Stimulated activated CD4-positive, alpha-beta T cell treated with anti-CD3 and anti-CD28 coated beads, Interleukin-2, amount 100 ng/mL, for 4 hours (primary cell): ENCODE results near the gene ASPDH.

Source experiments
- DNase-seq: peaks from one replicate; pipeline ENCODE4 v3.0.0-alpha.2; 2020; ENCODE audit warnings: low read depth

Gene ASPDH

GRCh38 chr19:50513746-50514345 lies at the start of gene ASPDH:
Gene ASPDH, minus strand, starts transcription at chr19:50513913. Its CDS starts 90 bp downstream, at chr19:50513823.
- DNase-seq: no peak

- no peak for DNase-seq
Observed at GRCh38 chr19:50562996-50563395, 49.3 kb upstream of the ASPDH start.

GRCh38 chr19:50562329-50562728 lies 48.6 kb upstream of the ASPDH start:
- DNase-seq: no peak

- DNase-seq: no peak
Observed at GRCh38 chr19:50559636-50560035, 45.9 kb upstream of the ASPDH start.

- DNase-seq: no peak
Observed at GRCh38 chr19:50558449-50558848, 44.7 kb upstream of the ASPDH start.

- DNase-seq: no peak
Observed at GRCh38 chr19:50558039-50558438, 44.3 kb upstream of the ASPDH start.

GRCh38 chr19:50557009-50557613 lies 43.4 kb upstream of the ASPDH start:
- no peak for DNase-seq

GRCh38 chr19:50556282-50557008 lies 42.7 kb upstream of the ASPDH start:
- peak; percentile 61 for DNase-seq

- DNase-seq: no peak
Observed at GRCh38 chr19:50555450-50556281, 42.0 kb upstream of the ASPDH start.

GRCh38 chr19:50555033-50555432 lies 41.3 kb upstream of the ASPDH start:
- no peak for DNase-seq

GRCh38 chr19:50554212-50554611 lies 40.5 kb upstream of the ASPDH start:
- no peak for DNase-seq

GRCh38 chr19:50553134-50553703 lies 39.5 kb upstream of the ASPDH start:
- DNase-seq: no peak

GRCh38 chr19:50552540-50552939 lies 38.8 kb upstream of the ASPDH start:
- DNase-seq: no peak

- no peak for DNase-seq
Observed at GRCh38 chr19:50551715-50552187, 38.0 kb upstream of the ASPDH start.

- DNase-seq: no peak
Observed at GRCh38 chr19:50551034-50551714, 37.5 kb upstream of the ASPDH start.

- no peak for DNase-seq
Observed at GRCh38 chr19:50550594-50550966, 36.9 kb upstream of the ASPDH start.

- DNase-seq: no peak
Observed at GRCh38 chr19:50549927-50550593, 36.3 kb upstream of the ASPDH start.

GRCh38 chr19:50549059-50549926 lies 35.6 kb upstream of the ASPDH start:
- DNase-seq: no peak

- DNase-seq: no peak
Observed at GRCh38 chr19:50548191-50549058, 34.7 kb upstream of the ASPDH start.
